Endothelial cell of umbilical vein (primary cell): ENCODE measurements around the gene RAB17. TPM values are rescaled to one million over a fixed set of nuclear protein-coding genes. Genes with fewer than 3 reads are reported as not detected.

Experiments used
- BruUV-seq: library from RNA; stranded (reverse); fragments of 400-500 nt; replicated peaks from 2 replicates; lab custom pipeline; 2021; lab: Mats Ljungman, UMichigan
- CTCF ChIA-PET: fragments of 300-600, 350-600 bp; sonication (Branson Sonifier 250); formaldehyde crosslinking; loops from one replicate; lab custom pipeline; 2021; ENCODE audit warnings: antibody characterized with exemption, inconsistent platforms; lab: Charles Lee
- POLR2A ChIA-PET: fragments of 300-600, 350-600 bp; sonication (Branson Sonifier 250); formaldehyde crosslinking; loops from one replicate; lab custom pipeline; 2021; ENCODE audit warnings: antibody characterized with exemption, inconsistent platforms; lab: Charles Lee
- DNase-seq: peaks from one replicate; pipeline ENCODE4 v3.0.0-alpha.2; 2011; ENCODE audit warnings: low read depth, low spot score
- FAIRE-seq: peaks from 2 replicates; lab custom pipeline; 2011; peaks lifted over from hg19 to GRCh38; lab: Jason Lieb, UNC
- H2AFZ ChIP-seq: 2 replicates; pipeline ENCODE4 v1.6.0; 2012; ENCODE audit warnings: low read depth, low read length, control low read depth, inconsistent platforms
- H3K27ac ChIP-seq: 2 replicates; pipeline ENCODE4 v1.5.1; 2011; ENCODE audit warnings: low read depth, mild to moderate bottlenecking, control low read depth, low read length, moderate library complexity; ENCODE audit not compliant: insufficient read depth
- H3K27me3 ChIP-seq, 2 experiments: 2 replicates each; pipeline versions ENCODE4 v1.6.0 to v1.6.1; 2011; ENCODE audit warnings: low read length in 2 of 2, mixed read lengths in 1 of 2; ENCODE audit not compliant: control insufficient read depth in 2 of 2, insufficient read depth in 2 of 2
- H3K36me3 ChIP-seq, 2 experiments: 2 replicates in 1 of 2; 3 replicates in 1 of 2; pipeline ENCODE4 v1.5.1; 2011; ENCODE audit warnings: low read length in 2 of 2, mild to moderate bottlenecking in 1 of 2, moderate library complexity in 1 of 2; ENCODE audit not compliant: control insufficient read depth in 2 of 2, insufficient read depth in 2 of 2; ENCODE audit errors: extremely low read depth in 1 of 2
- H3K4me1 ChIP-seq: 3 replicates; pipeline ENCODE4 v1.5.1; 2011; ENCODE audit warnings: mild to moderate bottlenecking, low read length; ENCODE audit not compliant: control insufficient read depth, insufficient read depth; ENCODE audit errors: extremely low read depth
- H3K4me2 ChIP-seq: 2 replicates; pipeline ENCODE4 v1.6.1; 2011; ENCODE audit warnings: low read length, control low read depth, mixed read lengths; ENCODE audit not compliant: insufficient read depth
- H3K4me3 ChIP-seq, 3 experiments: fragments of 200-600 bp in 1 of 3; sonication (generic), shearing (Covaris generic) in 1 of 3; replicated peaks in 1 of 3; 2 replicates each; pipeline ENCODE4 v1.5.1; 2011 to 2016; ENCODE audit warnings: control low read depth in 3 of 3, low read length in 3 of 3, mild to moderate bottlenecking in 2 of 3, inconsistent platforms in 1 of 3, low read depth in 1 of 3, moderate library complexity in 1 of 3; ENCODE audit not compliant: insufficient read depth in 1 of 3
- H3K79me2 ChIP-seq: 2 replicates; pipeline ENCODE4 v1.6.0; 2012; ENCODE audit warnings: low read length, inconsistent platforms; ENCODE audit not compliant: control insufficient read depth, insufficient read depth
- H3K9ac ChIP-seq: replicated peaks from 2 replicates; pipeline ENCODE3; 2011; ENCODE audit warnings: low read length, control low read depth; ENCODE audit not compliant: insufficient read depth; ENCODE audit errors: extremely low read depth
- H3K9me1 ChIP-seq: replicated peaks from 3 replicates; pipeline ENCODE4 v1.6.0; 2011; ENCODE audit warnings: mild to moderate bottlenecking, low read length; ENCODE audit not compliant: control insufficient read depth, insufficient read depth; ENCODE audit errors: extremely low read depth
- H3K9me3 ChIP-seq: replicated peaks from 2 replicates; pipeline ENCODE4 v1.5.1; 2012; ENCODE audit warnings: low read length, inconsistent platforms; ENCODE audit not compliant: control insufficient read depth, insufficient read depth
- H4K20me1 ChIP-seq: replicated peaks from 2 replicates; pipeline ENCODE3; 2011; ENCODE audit warnings: mild to moderate bottlenecking, low read length; ENCODE audit not compliant: control insufficient read depth, insufficient read depth; ENCODE audit errors: extremely low read depth
- CTCF ChIP-seq, 2 donors: IDR thresholded peaks; 1 replicate in 1 of 2; 2 replicates in 1 of 2; pipeline ENCODE4 v1.5.1; 2011; ENCODE audit warnings: low read length in 2 of 2, mild to moderate bottlenecking in 2 of 2, moderate library complexity in 2 of 2, control low read depth in 1 of 2, inconsistent platforms in 1 of 2, low read depth in 1 of 2; ENCODE audit not compliant: insufficient read depth in 1 of 2; ENCODE audit errors: extremely low read depth in 1 of 2
- EZH2 ChIP-seq: IDR thresholded peaks from 2 replicates; pipeline ENCODE4 v1.6.1; 2012; ENCODE audit warnings: borderline replicate concordance, low read depth, mild to moderate bottlenecking, moderate library complexity, low read length, inconsistent platforms; ENCODE audit not compliant: severe bottlenecking
- FOS ChIP-seq: IDR thresholded peaks from 2 replicates; pipeline ENCODE4 v1.6.1; 2011; ENCODE audit warnings: mild to moderate bottlenecking, low read length, moderate library complexity, borderline replicate concordance; ENCODE audit not compliant: insufficient read depth
- GATA2 ChIP-seq: IDR thresholded peaks from 2 replicates; pipeline ENCODE4 v1.7.0; 2011; ENCODE audit warnings: low read depth, mild to moderate bottlenecking, moderate library complexity, mixed read lengths, low read length; ENCODE audit not compliant: insufficient read length, insufficient read depth
- JUN ChIP-seq: IDR thresholded peaks from 2 replicates; pipeline ENCODE4 v1.6.1; 2011; ENCODE audit warnings: borderline replicate concordance, low read depth; ENCODE audit not compliant: insufficient read length, insufficient read depth
- MAX ChIP-seq: IDR thresholded peaks from 2 replicates; pipeline ENCODE4 v1.6.1; 2011; ENCODE audit not compliant: insufficient read depth, insufficient read length
- MYC ChIP-seq: IDR thresholded peaks from one replicate; pipeline ENCODE4 v1.6.1; 2011; ENCODE audit warnings: mild to moderate bottlenecking, low read depth, low read length
- POLR2A ChIP-seq: IDR thresholded peaks from 2 replicates; pipeline ENCODE4 v1.6.1; 2012; ENCODE audit warnings: low read depth, mild to moderate bottlenecking, control low read depth, low read length
- POLR2AphosphoS5 ChIP-seq: IDR thresholded peaks from 2 replicates; pipeline ENCODE4 v1.6.1; 2012; ENCODE audit warnings: low read depth, mild to moderate bottlenecking, control low read depth, low read length, moderate library complexity; ENCODE audit not compliant: insufficient read depth
- dilution Hi-C: fragments of 300-500 bp; cut with MboI; formaldehyde crosslinking; loops from one replicate; pipeline ENCODE4 v1.15.0; 2019; ENCODE audit warnings: low sequenced_read_pairs; ENCODE audit not compliant: extremely low pct_ligation_motif_present
- intact Hi-C: fragments of 100-400 bp; cut with micrococcal nuclease; formaldehyde crosslinking; loops from one replicate; pipeline ENCODE4 v1.10.0; 2022
- polyA plus RNA-seq, 4 experiments: library from polyadenylated mRNA; depleted of rRNA in 3 of 4; stranded (reverse) in 3 of 4; unstranded in 1 of 4; fragments of >200 nt; gene quantifications; 2 replicates each; pipeline versions ENCODE4 v1.2.1 to v1.2.3, GENCODE V29; 2011 to 2012; ENCODE audit warnings: missing spikeins in 1 of 4
- total RNA-seq: library from RNA; stranded (reverse); gene quantifications from 2 replicates; pipeline ENCODE4 v1.2.3, GENCODE V29; 2021

RAB17 gene
- total and polyA plus RNA-seq, 2 donors (not counting 3 experiments of a cell fraction or from before 2014, with no cell fraction given) = 0.41 to 0.77 TPM

GRCh38 chr2:237574894-237575868 lies 15.4 kb downstream of the RAB17 start:
- H3K27ac ChIP-seq = no peak overlapping the region
- H3K36me3 ChIP-seq = no peaks in the 10 kb centered on the region
- POLR2A ChIA-PET = no interaction called here
- no peak overlapping the region for H3K9ac ChIP-seq
- BruUV-seq = no TSS peak
- H3K79me2 ChIP-seq = no peaks in the 10 kb centered on the region
- H3K9me3 ChIP-seq = no peaks in the 10 kb centered on the region
- dilution Hi-C loops (no loop called here), intact Hi-C loops (no loop called here)
- DNase-seq (no peak), FAIRE-seq (no peak)
- no peaks in the 10 kb centered on the region for H3K4me1 ChIP-seq
- H2AFZ ChIP-seq = no peak overlapping the region
- H3K4me2 ChIP-seq = no peak overlapping the region
- no peaks in the 10 kb centered on the region for H3K9me1 ChIP-seq
- H3K27me3 ChIP-seq = peaks cover 2% of the 10 kb centered on the region in 2 experiments
- H4K20me1 ChIP-seq = no peaks in the 10 kb centered on the region
- no peak overlapping the region for H3K4me3 ChIP-seq
- TF ChIP-seq POLR2A = no peak
- CTCF ChIA-PET = interaction anchor here (1.2 to 7.7 kb wide), 3 partner anchors 62 to 482 kb away, joined by 3 to 295 read pairs (median 5); no protein-coding TSS in a partner anchor

- no peak overlapping the region for H3K4me3 ChIP-seq
- H3K79me2 ChIP-seq = no peaks in the 10 kb centered on the region
- TF ChIP-seq POLR2AphosphoS5 = no peak
- no peak for TF ChIP-seq FOS
- TF ChIP-seq EZH2 = no peak
- no peak for TF ChIP-seq CTCF (IDR thresholded peaks at IDR 0.05; ENCODE audit: extremely low read depth in 1 of 2, insufficient read depth in 1 of 2, low read depth in 1 of 2, low read length in 2 of 2)
- TF ChIP-seq MAX = no peak
- TF ChIP-seq GATA2 = no peak
- no peak for TF ChIP-seq JUN
- TF ChIP-seq MYC = no peak
- no peak for TF ChIP-seq POLR2A
- intact Hi-C loops = no loop called here
- H3K9ac ChIP-seq = no peak overlapping the region
- no TSS peak for BruUV-seq
- FAIRE-seq (no peak), DNase-seq (no peak)
- dilution Hi-C loops = no loop called here
- H3K27ac ChIP-seq = no peak overlapping the region
- H3K4me2 ChIP-seq = no peak overlapping the region
- no peaks in the 10 kb centered on the region for H3K4me1 ChIP-seq
- no peaks in the 10 kb centered on the region for H3K9me1 ChIP-seq
- no peak overlapping the region for H2AFZ ChIP-seq
- POLR2A ChIA-PET = no interaction called here
- no peaks in the 10 kb centered on the region for H3K9me3 ChIP-seq
- CTCF ChIA-PET = interaction anchor here (1.2 to 7.7 kb wide), 3 partner anchors 62 to 481 kb away, joined by 3 to 295 read pairs (median 153); no protein-coding TSS in a partner anchor
- H4K20me1 ChIP-seq = no peaks in the 10 kb centered on the region
- peaks cover 0 to 2% of the 10 kb centered on the region in 2 experiments for H3K27me3 ChIP-seq
- no peaks in the 10 kb centered on the region for H3K36me3 ChIP-seq
These were observed 16.1 kb downstream of the RAB17 start for GRCh38 chr2:237574467-237574866.
